Endothelial cell of hepatic sinusoid (primary cell): Measurements from ENCODE around the gene LRMDA.
"Not testable (repeated sequence)": the region's sequence is repeated elsewhere in the genome, so short reads cannot be mapped to it uniquely, and the experiment has no call there.

Experiments
- in situ Hi-C: cut with HindIII; loops from 2 replicates; pipeline ENCODE4 v1.10.0; 2017; ENCODE audit warnings: low sequenced_read_pairs

Gene LRMDA

DNA sequence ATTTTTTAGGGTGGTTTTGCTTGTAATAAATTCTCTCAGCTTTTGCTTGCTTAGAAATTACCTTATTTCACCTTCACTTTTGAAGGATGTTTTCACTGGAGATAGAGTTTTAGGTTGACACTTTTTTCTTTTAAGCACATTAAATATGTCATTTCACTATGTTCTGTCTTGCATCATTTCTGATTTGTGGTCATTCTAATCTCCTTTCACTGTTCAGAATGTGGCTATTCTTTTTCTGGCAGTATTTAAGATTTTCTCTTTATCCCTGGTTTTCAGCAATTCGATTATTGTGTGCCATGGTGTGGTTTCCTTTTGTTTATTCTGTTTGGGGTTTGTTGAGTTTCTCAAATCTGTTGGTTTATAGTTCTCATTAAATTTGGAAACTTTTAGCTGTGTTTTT lies 1140.6 kb downstream of the LRMDA start:
- in situ Hi-C loops, result no loop called here

DNA sequence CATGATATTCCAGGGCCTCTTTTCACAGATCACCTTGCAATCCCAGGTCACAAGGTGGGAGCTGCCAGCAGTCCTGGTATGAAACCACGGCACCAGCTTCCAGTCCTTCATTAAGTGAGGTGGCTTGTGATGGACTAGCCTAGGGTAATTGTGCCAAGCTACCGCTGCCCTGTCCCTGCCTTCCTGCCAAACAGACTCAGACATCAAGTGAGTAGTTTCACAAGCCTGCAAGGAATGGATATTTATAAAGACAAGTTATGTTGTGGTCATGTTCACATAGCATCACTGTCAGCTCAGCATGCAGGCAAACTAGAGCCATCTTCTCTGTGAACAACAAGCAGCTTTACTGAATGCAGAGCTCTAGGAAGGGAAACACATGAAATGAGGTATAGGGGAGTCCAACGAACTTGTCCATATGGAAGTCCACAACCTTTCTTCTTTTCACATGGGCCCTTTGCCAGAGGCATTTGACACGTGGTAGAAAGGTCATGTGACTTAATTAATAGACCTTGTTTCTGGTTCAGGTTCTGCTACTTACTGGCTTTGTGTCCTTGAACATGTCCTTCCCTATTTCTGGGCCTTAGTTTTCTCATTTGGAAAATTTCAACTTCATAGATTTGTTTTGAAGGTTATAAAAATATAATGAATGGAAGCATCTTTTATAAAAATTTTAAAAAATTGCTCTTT lies 1145.0 kb downstream of the LRMDA start:
- in situ Hi-C loops, result no loop called here

DNA sequence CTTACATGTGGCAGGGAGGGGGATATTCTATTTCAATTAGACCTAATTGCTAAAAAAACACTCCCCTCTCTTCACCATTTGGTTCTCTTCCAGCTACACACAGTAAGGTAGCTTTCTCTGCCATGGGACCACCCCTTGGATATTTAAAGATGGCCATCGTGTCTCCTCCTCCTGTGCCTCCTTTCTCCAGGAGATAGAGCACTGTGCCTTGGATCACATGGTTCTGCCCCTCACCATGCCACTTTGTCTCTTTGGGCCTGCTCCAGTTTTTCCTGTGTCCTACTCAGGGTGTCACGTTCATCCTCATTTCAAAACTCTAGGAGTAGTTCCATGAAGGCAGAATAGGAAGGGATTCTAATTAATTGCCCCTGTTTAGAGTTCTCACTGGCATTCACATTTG lies 1146.0 kb downstream of the LRMDA start:
- in situ Hi-C loops, result no loop called here

GRCh38 chr10:76581506-76582256 lies 1150.3 kb downstream of the LRMDA start:
- in situ Hi-C loops, result no loop called here

DNA sequence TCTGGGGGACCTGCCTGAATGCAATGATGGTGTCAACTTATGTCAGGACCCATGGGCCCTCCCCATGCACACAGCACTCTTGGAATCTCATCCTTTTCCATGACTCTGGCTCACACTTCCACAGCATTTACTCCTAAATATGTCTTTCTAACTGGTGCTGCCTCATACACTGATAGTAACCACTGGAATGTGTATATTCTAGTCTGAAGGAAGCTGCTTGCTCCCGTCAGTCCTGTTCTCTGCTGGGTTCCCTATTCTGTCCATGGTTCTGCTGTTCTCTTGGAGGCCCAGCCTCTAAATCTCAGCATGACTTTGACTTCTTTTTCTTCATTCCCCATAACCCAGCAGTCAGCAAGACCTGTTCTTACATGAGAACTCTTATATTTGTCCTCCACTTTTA lies 1151.1 kb downstream of the LRMDA start:
- in situ Hi-C loops, result no loop called here

- in situ Hi-C loops, result no loop called here
Observed at GRCh38 chr10:76583711-76584161, 1152.3 kb downstream of the LRMDA start.

DNA sequence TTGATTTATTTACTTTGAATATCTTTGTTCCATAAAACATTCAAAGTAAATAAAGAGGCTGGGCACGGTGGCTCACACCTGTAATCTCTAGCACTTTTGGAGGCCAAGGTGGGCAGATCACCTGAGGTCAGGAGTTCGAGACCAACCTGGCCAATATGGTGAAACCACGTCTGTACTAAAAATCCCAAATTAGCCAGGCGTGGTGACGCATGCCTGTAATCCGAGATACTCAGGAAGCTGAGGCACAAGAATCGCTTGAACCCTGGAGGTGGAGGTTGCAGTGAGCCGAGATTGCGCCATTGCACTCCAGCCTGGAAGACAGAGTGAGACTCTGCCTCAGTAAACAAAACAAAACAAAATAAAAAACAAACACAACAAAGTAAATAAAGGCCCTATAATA lies 1153.0 kb downstream of the LRMDA start:
- in situ Hi-C loops, result not testable (repeated sequence)
